Stimulated activated CD8-positive, alpha-beta memory T cell treated with anti-CD3 and anti-CD28 coated beads, Interleukin-4, amount 100 ng/mL, for 1 hour (primary cell): ENCODE data around the gene LEP.
A peak's percentile ranks its signal among the peaks of the same experiment; 100 is the strongest.

Experiments used
- DNase-seq, 2 donors: peaks; one replicate each; pipeline ENCODE4 v3.0.0-alpha.2; 2020; ENCODE audit warnings: low read depth in 2 of 2, low spot score in 1 of 2

LEP gene

GRCh38 chr7:128240696-128241386 is at the start of gene LEP:
Gene LEP, plus strand, starts transcription at chr7:128241278. Its CDS starts 10,741 bp downstream, at chr7:128252019.
- DNase-seq: no peak

DNA sequence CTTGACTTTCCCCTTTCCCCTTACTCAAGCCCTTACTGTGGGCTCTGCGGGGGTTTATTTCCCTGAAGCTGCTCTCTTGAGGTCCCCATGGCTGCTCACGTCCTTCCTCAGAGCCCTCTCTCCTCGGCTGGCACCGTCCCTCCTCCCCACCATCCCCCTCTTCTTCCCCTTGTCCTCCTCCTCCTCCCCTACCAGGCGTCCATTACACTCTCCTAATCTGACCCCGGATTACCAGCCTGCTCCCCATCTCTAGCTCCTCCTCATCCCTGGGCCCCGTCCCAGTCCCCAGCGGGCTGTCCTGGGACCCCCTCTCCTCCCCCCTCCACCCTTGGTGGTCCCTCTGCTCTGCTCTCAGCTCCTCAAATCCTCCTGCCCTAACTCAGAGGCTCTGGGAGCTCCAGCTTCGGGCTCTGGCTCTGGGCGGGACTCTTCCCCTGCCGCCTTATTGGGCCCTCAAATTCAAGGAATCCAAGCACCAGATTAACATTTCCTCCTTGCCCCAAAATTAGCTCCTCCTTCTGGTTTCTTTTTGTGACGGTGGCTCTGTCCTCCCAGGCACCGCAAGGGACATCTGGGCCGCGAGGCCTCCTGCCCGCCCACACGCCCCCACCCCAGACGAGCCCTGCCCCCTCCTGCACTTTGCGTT is 48.5 kb upstream of the LEP start:
- no peak for DNase-seq

DNA sequence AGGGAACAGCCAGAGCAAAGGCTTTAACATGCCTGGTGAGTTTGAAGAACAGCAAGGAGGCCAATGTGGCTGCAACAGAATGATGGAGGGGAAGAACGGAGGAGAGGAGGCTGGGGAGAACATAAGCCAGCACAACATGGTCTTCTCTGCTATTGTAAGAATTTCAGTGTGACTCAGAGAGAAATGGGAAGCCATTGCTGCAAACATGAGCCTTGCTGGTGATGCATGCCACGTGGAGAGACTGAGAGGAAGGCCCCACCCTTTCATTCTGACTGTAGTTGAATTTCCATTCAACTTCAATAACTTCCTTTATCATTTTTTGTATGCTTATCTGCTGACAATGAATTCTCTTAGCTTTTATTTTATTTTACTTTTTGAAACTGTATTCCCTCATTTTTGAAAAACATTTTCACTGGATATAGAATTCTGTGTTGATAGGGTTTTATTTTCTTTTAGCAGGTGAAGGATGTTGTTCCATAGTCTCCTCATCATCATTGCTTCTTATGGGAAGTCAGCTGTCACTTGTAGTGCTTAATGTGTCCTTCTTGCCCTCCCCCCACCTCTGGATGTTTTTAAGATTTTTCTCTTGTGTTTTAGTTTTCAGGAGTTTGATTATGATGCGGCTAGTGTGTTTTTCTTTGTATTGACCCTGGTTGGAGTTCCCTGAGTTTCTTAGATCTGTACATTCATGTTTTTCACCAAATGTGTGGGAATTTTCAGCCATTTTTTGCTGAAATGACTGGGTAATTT is 46.4 kb upstream of the LEP start:
- DNase-seq: no peak

DNA sequence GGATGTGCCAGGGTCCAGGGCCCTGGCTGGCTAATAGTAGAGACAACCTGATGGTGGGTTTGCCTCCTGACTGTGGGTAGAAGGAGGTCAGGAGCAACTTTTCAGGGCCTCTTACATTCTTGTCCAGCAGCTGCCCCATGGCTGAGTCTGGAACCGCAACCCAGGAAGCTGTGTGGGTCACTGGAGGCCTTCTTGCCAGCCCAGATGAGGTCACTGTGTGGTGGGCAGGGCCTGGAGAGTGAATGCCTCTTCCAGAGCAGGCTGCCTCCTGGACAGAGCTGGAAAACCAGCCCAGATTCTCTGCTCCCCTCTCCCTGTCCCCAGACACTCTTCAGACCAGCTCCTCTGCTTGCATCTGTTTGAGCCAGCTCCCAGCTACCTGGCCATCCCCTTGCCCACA is 43.5 kb upstream of the LEP start:
- no peak for DNase-seq

DNA sequence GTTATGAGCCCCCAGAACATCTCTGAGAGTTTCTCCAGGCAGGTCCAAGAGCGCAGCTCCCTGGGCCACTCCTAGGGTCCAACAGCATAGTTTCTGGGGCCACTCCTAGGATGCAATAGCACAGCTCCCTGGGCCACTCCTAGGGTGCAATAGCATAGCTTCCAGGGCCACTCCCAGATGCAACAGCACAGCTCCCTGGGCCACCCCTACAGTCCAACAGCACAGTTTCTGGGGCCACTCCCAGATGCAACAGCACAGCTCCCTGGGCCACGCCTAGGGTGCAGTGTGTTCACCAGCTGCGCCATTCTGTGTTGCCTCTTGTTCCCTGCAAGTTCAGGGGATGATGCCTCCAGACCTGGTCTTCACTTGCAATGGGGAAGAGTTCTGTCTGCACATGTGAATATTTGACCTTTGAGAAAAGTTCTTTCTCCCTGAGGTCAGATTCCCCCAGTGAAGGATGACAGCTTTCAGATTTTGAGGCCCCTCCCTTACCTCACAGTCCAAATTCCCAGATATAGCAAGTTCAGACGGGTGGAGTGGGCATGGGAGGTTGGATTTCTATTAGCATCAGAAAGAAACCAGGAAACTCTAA is 43.0 kb upstream of the LEP start:
- no peak for DNase-seq

DNA sequence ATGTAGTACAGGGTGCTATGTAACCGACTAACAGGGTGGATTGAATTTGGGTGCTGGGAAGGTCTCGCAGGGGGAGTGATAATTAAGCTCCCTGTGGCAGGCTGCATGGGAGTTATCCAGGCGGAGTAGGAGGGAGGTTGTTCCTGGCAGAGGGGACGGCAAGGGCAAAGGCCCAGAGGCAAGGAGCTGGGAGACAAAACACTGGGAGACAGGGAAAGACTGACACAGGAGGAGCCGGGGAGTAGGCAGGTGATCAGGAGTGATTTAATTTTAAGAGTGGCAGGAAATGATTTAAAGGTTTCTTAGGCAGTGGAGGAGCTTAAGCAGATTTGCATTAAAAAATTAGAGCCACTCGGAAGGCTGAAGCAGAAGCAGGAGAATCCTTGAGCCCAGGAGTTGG is 40.7 kb upstream of the LEP start:
- DNase-seq: no peak

GRCh38 chr7:128201067-128201689 is 39.9 kb upstream of the LEP start:
- no peak for DNase-seq

DNA sequence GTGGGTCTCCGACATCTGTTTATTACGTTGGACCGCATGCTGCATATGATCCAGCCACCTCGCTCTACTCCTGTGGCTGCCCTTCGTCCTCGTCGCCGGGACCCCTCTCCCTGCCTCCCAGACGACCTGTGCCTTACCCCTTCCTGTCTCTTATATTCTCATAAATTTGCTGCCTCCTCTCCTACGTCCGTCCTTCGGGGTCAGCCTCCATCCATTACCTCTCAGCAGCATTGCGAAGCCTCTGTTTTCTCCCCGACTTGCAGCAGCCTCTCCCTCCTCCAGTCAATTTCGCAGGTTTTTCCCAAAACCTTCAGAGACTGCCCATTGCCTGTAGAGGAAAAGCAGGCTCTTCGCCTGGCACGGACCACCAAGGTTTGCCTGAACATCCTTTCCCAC is 39.4 kb upstream of the LEP start:
- no peak for DNase-seq

GRCh38 chr7:128202287-128202957 is 38.7 kb upstream of the LEP start:
- DNase-seq: no peak

DNA sequence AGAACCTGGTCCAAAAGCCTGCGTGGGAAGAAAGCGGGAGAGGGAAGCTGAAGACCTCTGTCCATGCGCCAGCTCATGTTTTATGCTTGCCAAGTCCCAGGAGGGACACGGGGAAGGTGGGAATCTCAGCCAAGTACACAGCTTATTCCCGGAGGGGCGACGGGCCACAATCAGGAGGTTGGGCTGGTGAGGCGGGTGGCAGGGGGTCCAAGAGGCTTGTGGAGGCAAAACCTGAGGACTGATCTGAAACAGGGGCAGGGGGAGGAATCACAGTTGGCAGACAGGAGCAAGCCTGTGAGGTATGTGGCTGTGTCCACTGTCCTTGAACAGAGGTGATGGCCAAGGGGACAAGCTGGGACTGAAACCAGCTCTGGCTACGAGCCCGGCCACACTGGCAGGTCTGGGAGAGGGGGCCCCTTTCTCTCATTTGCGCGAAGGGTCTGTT is 38.0 kb upstream of the LEP start:
- DNase-seq: no peak

DNA sequence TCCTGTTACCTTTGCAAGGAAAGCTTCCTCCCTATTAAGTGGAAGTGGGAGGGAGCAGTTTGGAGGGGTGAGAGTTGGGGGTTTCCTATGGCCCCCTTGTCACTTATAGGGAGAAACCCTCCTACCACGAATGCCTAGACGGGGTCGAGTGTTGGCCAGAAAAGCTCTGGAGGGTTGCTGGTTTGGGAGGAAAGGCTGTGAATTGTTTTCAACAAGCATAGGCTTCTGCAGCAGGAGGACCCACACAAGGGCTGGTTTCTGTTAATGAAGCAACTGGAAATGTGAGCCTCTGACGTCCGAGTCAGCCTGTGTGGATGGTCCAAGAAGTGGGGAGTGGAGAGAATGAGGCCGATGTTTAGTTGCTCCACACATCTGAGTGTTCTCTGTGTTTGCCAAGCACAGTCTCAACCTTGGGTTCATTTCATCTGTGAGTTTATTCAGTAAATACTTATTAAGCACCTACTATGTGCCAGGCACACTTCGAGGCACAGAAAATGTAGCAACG is 37.3 kb upstream of the LEP start:
- no peak for DNase-seq

GRCh38 chr7:128204455-128204854 is 36.6 kb upstream of the LEP start:
- no peak for DNase-seq

DNA sequence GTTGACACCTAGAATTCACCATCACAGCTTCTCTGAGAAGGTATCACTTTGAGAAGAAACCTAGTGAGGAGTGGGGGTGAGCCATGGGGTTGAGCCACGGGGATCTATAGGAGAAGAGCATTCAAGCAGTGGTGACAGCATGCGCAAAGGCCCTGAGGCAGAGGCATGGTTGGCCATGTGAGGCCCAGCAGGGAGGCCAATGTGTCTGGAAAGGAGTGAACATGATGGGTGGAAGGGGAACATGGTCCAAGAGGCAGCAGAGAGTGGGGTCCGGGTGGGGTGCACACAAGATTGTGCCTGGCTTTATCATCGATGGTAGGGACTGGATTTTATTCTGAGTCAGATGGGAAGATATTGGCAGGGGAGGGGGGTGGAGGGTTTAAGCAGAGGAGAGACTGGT is 36.0 kb upstream of the LEP start:
- no peak for DNase-seq

DNA sequence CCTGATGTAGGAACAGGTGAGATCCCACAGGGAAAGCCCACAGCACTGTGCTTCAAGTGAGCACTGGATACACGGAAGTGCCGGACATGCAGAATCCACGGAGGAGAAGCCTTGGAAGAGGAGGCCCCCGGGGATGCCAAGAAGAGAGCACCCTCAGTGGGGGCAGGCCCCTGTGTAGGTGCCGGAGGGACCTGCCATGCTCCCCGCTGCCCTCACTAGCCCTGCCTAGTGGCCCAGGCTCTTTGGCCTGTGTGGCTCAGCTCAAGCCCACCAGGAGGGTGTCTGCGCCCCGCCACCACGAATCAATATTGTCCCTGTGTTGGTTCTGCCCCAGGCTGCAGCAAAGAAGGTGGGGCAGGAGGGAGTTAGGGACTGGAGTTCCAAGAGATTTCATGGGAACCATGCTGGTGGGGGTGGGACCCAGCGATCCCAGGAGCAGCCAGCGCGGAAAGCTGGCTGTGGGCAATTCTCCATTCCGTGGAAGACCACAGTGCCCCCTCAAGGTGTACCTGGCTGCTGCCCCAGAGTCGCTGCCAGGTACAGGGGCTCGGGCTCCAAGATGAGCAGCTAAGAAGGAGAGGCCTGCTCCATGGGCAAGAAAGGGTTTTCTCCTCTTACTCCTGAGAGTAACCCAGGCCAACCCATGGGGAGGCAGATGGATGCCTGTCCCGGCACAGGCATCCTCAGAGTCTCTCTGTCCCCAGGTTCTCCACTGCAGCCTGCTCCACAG is 34.9 kb upstream of the LEP start:
- DNase-seq: no peak

- DNase-seq: no peak
Observed at GRCh38 chr7:128206747-128207500, 34.2 kb upstream of the LEP start.

GRCh38 chr7:128207609-128208008 is 33.5 kb upstream of the LEP start:
- DNase-seq: no peak

DNA sequence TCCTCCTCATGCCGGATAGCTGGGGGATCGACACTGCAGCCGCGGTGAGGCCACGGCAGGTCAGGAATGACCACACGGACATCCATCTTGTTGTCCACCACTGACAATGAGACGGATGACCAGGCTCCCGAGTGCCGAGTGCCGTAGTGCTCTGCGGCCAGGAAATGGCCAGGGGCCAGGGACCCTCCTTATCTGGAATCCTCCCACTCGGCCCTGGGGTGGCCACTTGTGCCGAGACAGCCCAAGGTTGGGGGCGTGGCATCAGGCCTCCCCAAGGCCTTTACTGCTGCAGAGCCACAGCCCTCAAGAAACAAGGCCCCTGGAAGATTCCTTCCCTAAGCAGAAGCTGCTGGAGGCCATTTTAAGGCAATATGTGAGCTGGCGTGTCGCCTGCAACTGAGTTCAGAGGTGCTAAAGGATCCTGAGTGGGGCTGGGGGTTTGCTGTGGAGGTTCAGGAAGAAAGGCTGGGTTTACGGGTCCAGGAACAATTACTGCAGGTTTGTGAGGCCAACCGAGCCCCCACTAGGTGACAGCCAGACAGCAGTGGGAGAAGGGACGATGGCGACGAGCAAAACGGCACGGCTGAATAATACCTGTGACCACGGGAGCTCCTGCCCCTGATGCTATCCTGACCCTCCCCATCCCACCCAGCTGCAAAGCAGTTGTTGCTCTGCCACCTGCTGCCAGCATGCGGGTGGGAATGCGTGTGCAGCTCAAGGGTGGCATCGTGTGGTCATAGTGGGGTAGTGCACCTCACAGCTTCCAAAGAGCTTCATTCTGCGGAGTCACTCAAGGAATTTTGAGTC is 31.6 kb upstream of the LEP start:
- DNase-seq: peak; percentile 16 to 45

DNA sequence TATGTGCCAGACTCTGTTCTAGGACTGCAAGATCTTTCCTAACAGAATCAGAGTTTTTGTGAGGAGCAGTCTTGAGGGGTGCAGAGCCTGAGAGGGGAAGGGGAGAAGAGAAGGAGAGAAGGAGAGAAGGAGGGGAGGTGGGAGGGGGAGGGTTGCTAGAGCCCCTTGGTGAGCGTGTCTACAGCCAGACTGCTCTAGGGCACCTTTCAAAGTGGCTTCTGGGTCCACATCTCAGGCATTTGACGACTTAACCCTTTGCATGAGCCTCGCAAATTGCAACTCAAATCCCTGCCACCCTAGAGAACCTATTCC is 31.1 kb upstream of the LEP start:
- no peak for DNase-seq
